H9 (cell line): ENCODE measurements around the gene SLC12A6. TPM values are rescaled to one million over a fixed set of nuclear protein-coding genes. Genes with fewer than 3 reads are reported as not detected.

Experiments
- DNase-seq: peaks from one replicate; pipeline ENCODE4 v3.0.0-alpha.2; 2017
- H2AFZ ChIP-seq: one replicate; pipeline ENCODE4 v1.6.1; 2013; ENCODE audit warnings: mild to moderate bottlenecking, low read length, control low read depth, moderate library complexity
- H2AK5ac ChIP-seq: 2 replicates; pipeline ENCODE4 v1.6.1; 2013; ENCODE audit warnings: low read length, control low read depth, mixed read lengths; ENCODE audit not compliant: insufficient read length
- H2BK120ac ChIP-seq: one replicate; pipeline ENCODE4 v1.6.1; 2013; ENCODE audit warnings: low read depth, mild to moderate bottlenecking, low read length, control low read depth, inconsistent platforms; ENCODE audit not compliant: poor library complexity, severe bottlenecking
- H2BK12ac ChIP-seq: 2 replicates; pipeline ENCODE4 v1.6.1; 2013; ENCODE audit warnings: low read length, control low read depth, mixed read lengths, low read depth; ENCODE audit not compliant: insufficient read length
- H2BK15ac ChIP-seq: 2 replicates; pipeline ENCODE4 v1.6.1; 2013; ENCODE audit warnings: low read depth, low read length, control low read depth
- H2BK20ac ChIP-seq: one replicate; pipeline ENCODE4 v1.6.1; 2013; ENCODE audit warnings: low read depth, mild to moderate bottlenecking, low read length, control low read depth, inconsistent platforms; ENCODE audit not compliant: poor library complexity, severe bottlenecking
- H2BK5ac ChIP-seq: 2 replicates; pipeline ENCODE4 v1.6.1; 2013; ENCODE audit warnings: low read length, control low read depth, mixed read lengths; ENCODE audit not compliant: insufficient read length
- H3K14ac ChIP-seq: 2 replicates; pipeline ENCODE4 v1.6.1; 2013; ENCODE audit warnings: low read length, control low read depth; ENCODE audit not compliant: insufficient read depth
- H3K18ac ChIP-seq: 2 replicates; pipeline ENCODE4 v1.6.1; 2013; ENCODE audit warnings: low read depth, mild to moderate bottlenecking, mixed read lengths, low read length, control low read depth; ENCODE audit not compliant: insufficient read length
- H3K23ac ChIP-seq: 2 replicates; pipeline ENCODE4 v1.6.1; 2013; ENCODE audit warnings: low read length, control low read depth, mixed read lengths, low read depth; ENCODE audit not compliant: insufficient read length
- H3K23me2 ChIP-seq: 2 replicates; pipeline ENCODE4 v1.6.1; 2013; ENCODE audit warnings: low read depth, mild to moderate bottlenecking, mixed read lengths, low read length, control low read depth; ENCODE audit not compliant: insufficient read length, poor library complexity, severe bottlenecking
- H3K27ac ChIP-seq: 2 replicates; pipeline ENCODE4 v1.5.1; 2013; ENCODE audit warnings: low read length, control low read depth, mixed read lengths, low read depth; ENCODE audit not compliant: insufficient read length
- H3K27me3 ChIP-seq: 2 replicates; pipeline ENCODE4 v1.6.1; 2013; ENCODE audit warnings: low read length, control low read depth, inconsistent platforms; ENCODE audit not compliant: insufficient read depth
- H3K4ac ChIP-seq: 2 replicates; pipeline ENCODE4 v1.6.1; 2013; ENCODE audit warnings: low read depth, mild to moderate bottlenecking, control low read depth, inconsistent platforms, low read length, moderate library complexity
- H3K4me1 ChIP-seq: 2 replicates; pipeline ENCODE4 v1.6.1; 2013; ENCODE audit warnings: low read length, control low read depth, inconsistent platforms; ENCODE audit not compliant: insufficient read depth
- H3K4me2 ChIP-seq: 2 replicates; pipeline ENCODE4 v1.6.1; 2013; ENCODE audit warnings: low read length, control low read depth, mixed read lengths; ENCODE audit not compliant: insufficient read length, insufficient read depth
- H3K56ac ChIP-seq: 2 replicates; pipeline ENCODE4 v1.6.1; 2013; ENCODE audit warnings: low read depth, mild to moderate bottlenecking, mixed read lengths, low read length, control low read depth; ENCODE audit not compliant: insufficient read length
- H3K79me1 ChIP-seq: 2 replicates; pipeline ENCODE4 v1.6.1; 2013; ENCODE audit warnings: low read depth, mild to moderate bottlenecking, moderate library complexity, low read length, control low read depth, inconsistent platforms; ENCODE audit not compliant: insufficient read depth, poor library complexity, severe bottlenecking
- H3K79me2 ChIP-seq: 2 replicates; pipeline ENCODE4 v1.6.1; 2013; ENCODE audit warnings: low read length, control low read depth, inconsistent platforms; ENCODE audit not compliant: insufficient read depth
- H3K9ac ChIP-seq: 2 replicates; pipeline ENCODE4 v1.6.1; 2013; ENCODE audit warnings: low read length, control low read depth, mixed read lengths; ENCODE audit not compliant: insufficient read length; ENCODE audit errors: extremely low read depth
- H3K9me3 ChIP-seq: one replicate; pipeline ENCODE4 v1.6.1; 2013; ENCODE audit warnings: low read depth, low read length, inconsistent platforms; ENCODE audit not compliant: control insufficient read depth
- H3T11ph ChIP-seq: one replicate; pipeline ENCODE4 v1.6.1; 2013; ENCODE audit warnings: mild to moderate bottlenecking, low read length, control low read depth, inconsistent platforms
- H4K20me1 ChIP-seq: one replicate; pipeline ENCODE4 v1.6.1; 2013; ENCODE audit not compliant: control insufficient read depth, insufficient read length, insufficient read depth
- H4K5ac ChIP-seq: 2 replicates; pipeline ENCODE4 v1.6.1; 2013; ENCODE audit warnings: low read depth, mild to moderate bottlenecking, mixed read lengths, low read length, control low read depth; ENCODE audit not compliant: insufficient read length
- H4K8ac ChIP-seq: replicated peaks from 2 replicates; pipeline ENCODE4 v1.6.1; 2013; ENCODE audit warnings: low read length, control low read depth, mixed read lengths, low read depth; ENCODE audit not compliant: insufficient read length
- H4K91ac ChIP-seq: 2 replicates; pipeline ENCODE4 v1.6.1; 2013; ENCODE audit warnings: low read depth, mild to moderate bottlenecking, moderate library complexity, mixed read lengths, low read length, control low read depth; ENCODE audit not compliant: insufficient read length
- H3K27ac Mint-ChIP-seq, 3 experiments: 2 replicates in 2 of 3; 3 replicates in 1 of 3; pipeline ENCODE4 v1.8.0; 2020 to 2021; ENCODE audit warnings: mixed read lengths in 3 of 3, mild to moderate bottlenecking in 1 of 3, moderate library complexity in 1 of 3
- H3K27me3 Mint-ChIP-seq: 2 replicates; pipeline ENCODE4 v1.8.0; 2021; ENCODE audit warnings: low read depth, mild to moderate bottlenecking, moderate library complexity, mixed read lengths
- H3K36me3 Mint-ChIP-seq, 3 experiments: 2 replicates in 2 of 3; 3 replicates in 1 of 3; pipeline ENCODE4 v1.8.0; 2020 to 2021; ENCODE audit warnings: low read depth in 3 of 3, mixed read lengths in 3 of 3; ENCODE audit not compliant: insufficient read depth in 1 of 3
- H3K4me1 Mint-ChIP-seq, 2 experiments: 2 replicates each; pipeline ENCODE4 v1.8.0; 2020; ENCODE audit warnings: mixed read lengths in 2 of 2
- H3K4me3 Mint-ChIP-seq, 2 experiments: 2 replicates in 1 of 2; 3 replicates in 1 of 2; pipeline ENCODE4 v1.8.0; 2020 to 2021; ENCODE audit warnings: mild to moderate bottlenecking in 2 of 2, mixed read lengths in 2 of 2, moderate library complexity in 1 of 2
- H3K9me3 Mint-ChIP-seq, 2 experiments: 2 replicates in 1 of 2; 3 replicates in 1 of 2; pipeline ENCODE4 v1.8.0; 2020; ENCODE audit warnings: mild to moderate bottlenecking in 2 of 2, mixed read lengths in 2 of 2, moderate library complexity in 1 of 2
- WGBS: extraction: QIAGEN DNeasy Blood & Tissue Kit; methylation state at CpG from one replicate; pipeline ENCODE4 v1.1.7; 2013; ENCODE audit warnings: missing lambda C conversion rate, low lambda C conversion rate, mixed read lengths; ENCODE audit not compliant: insufficient read length; ENCODE audit errors: extremely low coverage; 5-methylcytosine and 5-hydroxymethylcytosine counted together
- total RNA-seq: library from RNA; stranded (reverse); gene quantifications from 2 replicates; pipeline ENCODE4 v1.2.1, GENCODE V29; 2021
- TF ChIP-seq, protein P1 (sequence below): fragments of 200-600 bp; sonication (generic); conservative IDR thresholded peaks from 3 replicates; pipeline ENCODE4 v1.8.0; 2021; ENCODE audit warnings: antibody characterized with exemption, mild to moderate bottlenecking

Gene SLC12A6
- total RNA-seq, 1 experiment from 2014 or later, result 11.1 TPM

DNA sequence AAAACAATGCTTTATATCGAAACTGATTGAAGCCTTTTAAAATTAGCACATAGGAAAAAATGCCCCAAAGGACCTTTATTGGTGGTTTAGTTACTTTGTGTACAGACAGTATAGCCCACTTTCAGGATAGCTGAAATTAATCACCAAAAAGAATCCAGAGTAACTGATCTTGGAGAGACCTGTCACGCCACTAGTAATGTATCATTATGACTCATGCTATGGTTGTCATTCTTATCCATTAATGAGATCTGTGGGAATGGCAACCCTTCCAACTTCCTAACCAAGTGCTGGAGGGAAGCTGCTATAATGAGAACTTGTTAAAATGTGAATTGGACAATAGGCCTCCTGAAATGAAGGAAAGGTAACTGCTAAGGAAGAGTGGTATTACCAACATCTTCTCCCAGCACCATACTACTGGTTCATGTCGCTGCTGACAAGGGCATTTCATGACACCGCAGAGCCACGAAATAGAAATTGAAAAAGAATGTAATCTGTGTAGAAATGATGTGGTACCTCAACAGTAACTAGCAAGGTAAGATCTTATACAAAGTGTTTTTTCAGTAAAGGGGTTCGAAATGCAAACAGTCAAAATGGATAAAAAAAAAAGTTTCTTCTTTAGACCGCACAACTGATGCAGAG, 119.9 kb downstream of the SLC12A6 start:
- Histone ChIP-seq H3K9me3 (no peaks in the 10 kb centered on the region), H3K4me1 (peaks cover 13% of the 10 kb centered on the region; the same call in 1 of the 2 replicates), H2BK12ac (no peak overlapping the region), H2AFZ (no peak overlapping the region), H3K23ac (no peak overlapping the region), H3K18ac (no peak overlapping the region), H4K8ac (no peak overlapping the region), H2BK20ac (no peak overlapping the region), H4K20me1 (no peaks in the 10 kb centered on the region), H2AK5ac (no peak overlapping the region), H4K91ac (no peak overlapping the region), H4K5ac (no peak overlapping the region), H3K27me3 (no peaks in the 10 kb centered on the region), H3K27ac (no peak overlapping the region), H3K23me2 (peaks cover 2% of the 10 kb centered on the region), H3K79me2 (no peaks in the 10 kb centered on the region), H3K79me1 (no peaks in the 10 kb centered on the region), H3K56ac (no peak overlapping the region), H3T11ph (no peak overlapping the region), H2BK15ac (no peak overlapping the region), H3K9ac (no peak overlapping the region), H3K4me2 (no peak overlapping the region), H2BK120ac (no peak overlapping the region), H2BK5ac (no peak overlapping the region), H3K4ac (no peak overlapping the region), H3K14ac (no peak overlapping the region)
- peaks cover 23 to 27% of the 10 kb centered on the region in 2 experiments for H3K4me1 Mint-ChIP-seq
- H3K36me3 Mint-ChIP-seq, result no peaks in the 10 kb centered on the region
- no peak for DNase-seq
- H3K4me3 Mint-ChIP-seq, result no peak overlapping the region
- WGBS, result no CpG with 5 or more reads among the region's 7 CpGs
- H3K27me3 Mint-ChIP-seq, result no peaks in the 10 kb centered on the region
- H3K9me3 Mint-ChIP-seq, result no peaks in the 10 kb centered on the region
- H3K27ac Mint-ChIP-seq, result no peak overlapping the region
- TF ChIP-seq, protein P1, sequence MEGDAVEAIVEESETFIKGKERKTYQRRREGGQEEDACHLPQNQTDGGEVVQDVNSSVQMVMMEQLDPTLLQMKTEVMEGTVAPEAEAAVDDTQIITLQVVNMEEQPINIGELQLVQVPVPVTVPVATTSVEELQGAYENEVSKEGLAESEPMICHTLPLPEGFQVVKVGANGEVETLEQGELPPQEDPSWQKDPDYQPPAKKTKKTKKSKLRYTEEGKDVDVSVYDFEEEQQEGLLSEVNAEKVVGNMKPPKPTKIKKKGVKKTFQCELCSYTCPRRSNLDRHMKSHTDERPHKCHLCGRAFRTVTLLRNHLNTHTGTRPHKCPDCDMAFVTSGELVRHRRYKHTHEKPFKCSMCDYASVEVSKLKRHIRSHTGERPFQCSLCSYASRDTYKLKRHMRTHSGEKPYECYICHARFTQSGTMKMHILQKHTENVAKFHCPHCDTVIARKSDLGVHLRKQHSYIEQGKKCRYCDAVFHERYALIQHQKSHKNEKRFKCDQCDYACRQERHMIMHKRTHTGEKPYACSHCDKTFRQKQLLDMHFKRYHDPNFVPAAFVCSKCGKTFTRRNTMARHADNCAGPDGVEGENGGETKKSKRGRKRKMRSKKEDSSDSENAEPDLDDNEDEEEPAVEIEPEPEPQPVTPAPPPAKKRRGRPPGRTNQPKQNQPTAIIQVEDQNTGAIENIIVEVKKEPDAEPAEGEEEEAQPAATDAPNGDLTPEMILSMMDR, result no peak
